WERI-Rb-1 (cell line): ENCODE measurements around the gene ATXN7L3.
A peak's percentile ranks its signal among the peaks of the same experiment; 100 is the strongest.
"Not testable (repeated sequence)": the region's sequence is repeated elsewhere in the genome, so short reads cannot be mapped to it uniquely, and the experiment has no call there.

ENCODE experiments used
- DNase-seq: peaks from one replicate; pipeline ENCODE4 v3.0.0-alpha.2; 2020
- H3K27ac ChIP-seq: fragments of 250-450 bp; sonication (Bioruptor Pico); 2 replicates; pipeline ENCODE4 v1.5.1; 2020; ENCODE audit warnings: mild to moderate bottlenecking, moderate library complexity
- H3K27me3 ChIP-seq: fragments of 250-450 bp; sonication (Bioruptor Pico); 2 replicates; pipeline ENCODE4 v1.5.1; 2021; ENCODE audit warnings: mild to moderate bottlenecking, low read depth, moderate library complexity; ENCODE audit not compliant: insufficient read depth, severe bottlenecking
- H3K36me3 ChIP-seq: fragments of 250-450 bp; sonication (Bioruptor Pico); 2 replicates; pipeline ENCODE4 v1.5.1; 2020; ENCODE audit warnings: mild to moderate bottlenecking, moderate library complexity
- H3K4me3 ChIP-seq: 2 replicates; pipeline ENCODE4 v1.5.1; 2011; ENCODE audit warnings: low read depth, mild to moderate bottlenecking, control low read depth, low read length
- H3K9me3 ChIP-seq: fragments of 250-450 bp; sonication (Bioruptor Pico); 2 replicates; pipeline ENCODE4 v1.5.1; 2021; ENCODE audit warnings: mild to moderate bottlenecking, moderate library complexity; ENCODE audit not compliant: severe bottlenecking
- CTCF ChIP-seq: IDR thresholded peaks from 2 replicates; pipeline ENCODE4 v1.5.1; 2011; ENCODE audit warnings: low read depth, mild to moderate bottlenecking, control low read depth, inconsistent platforms, low read length

The ATXN7L3 gene

DNA sequence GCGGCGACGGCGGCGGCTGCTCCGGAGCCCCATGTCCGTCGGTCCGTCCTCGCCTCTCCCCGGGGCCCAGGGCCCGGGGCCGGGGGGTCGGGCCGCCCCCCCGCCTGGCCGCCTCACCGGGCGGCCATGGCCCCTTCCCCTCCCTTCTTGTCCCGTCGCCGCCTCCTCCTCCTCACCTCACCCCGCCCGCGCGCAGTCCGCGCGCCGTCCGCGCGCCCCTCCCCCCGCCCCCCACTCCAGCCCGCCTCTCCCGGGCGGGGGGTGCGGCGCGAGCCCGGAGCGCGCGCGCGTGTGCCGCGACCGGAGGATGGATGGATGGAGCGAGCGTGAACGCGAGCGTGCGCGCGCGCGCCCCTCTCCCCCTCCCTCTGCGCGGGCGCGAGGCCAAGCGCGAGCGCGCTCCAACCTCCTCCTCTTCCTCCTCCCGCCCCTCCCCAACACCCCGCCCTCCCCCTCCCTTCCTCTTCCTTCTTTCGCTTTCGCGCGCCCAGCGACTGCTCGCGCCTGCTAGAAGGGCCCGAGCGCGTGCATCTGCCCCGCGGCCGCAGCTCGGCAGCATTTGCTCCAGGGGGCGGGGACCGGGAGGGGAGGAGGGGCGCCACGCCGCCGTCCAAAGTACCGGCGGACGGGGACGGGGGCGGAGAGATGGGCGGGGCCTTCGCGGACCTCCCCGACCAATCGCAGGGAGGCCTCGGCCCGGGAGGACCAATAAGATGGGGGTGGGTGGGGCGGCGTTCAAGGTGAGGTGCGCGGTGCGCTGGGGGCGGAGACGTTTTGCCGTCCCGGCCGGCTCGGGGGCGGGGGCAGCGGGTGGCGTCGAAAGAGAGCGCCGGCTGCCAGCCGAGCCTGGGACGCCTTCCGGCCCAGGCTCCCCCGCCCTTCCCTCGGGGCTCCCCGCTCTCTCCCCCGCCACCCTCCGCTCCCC, at the start of gene ATXN7L3:
Gene ATXN7L3, minus strand, starts transcription at position 332 of the 925 bp plus-strand sequence. CDS start 1,814 bp downstream, outside the sequence.
- no peaks in the 10 kb centered on the region for H3K27me3 ChIP-seq
- TF ChIP-seq CTCF: no peak
- peaks cover 31% of the 10 kb centered on the region for H3K36me3 ChIP-seq
- DNase-seq: peak; percentile 100
- peak within 1 kb of the TSS; percentile 93 for H3K27ac ChIP-seq
- H3K9me3 ChIP-seq: no peaks in the 10 kb centered on the region
- peak within 1 kb of the TSS; percentile 87 for H3K4me3 ChIP-seq

DNA sequence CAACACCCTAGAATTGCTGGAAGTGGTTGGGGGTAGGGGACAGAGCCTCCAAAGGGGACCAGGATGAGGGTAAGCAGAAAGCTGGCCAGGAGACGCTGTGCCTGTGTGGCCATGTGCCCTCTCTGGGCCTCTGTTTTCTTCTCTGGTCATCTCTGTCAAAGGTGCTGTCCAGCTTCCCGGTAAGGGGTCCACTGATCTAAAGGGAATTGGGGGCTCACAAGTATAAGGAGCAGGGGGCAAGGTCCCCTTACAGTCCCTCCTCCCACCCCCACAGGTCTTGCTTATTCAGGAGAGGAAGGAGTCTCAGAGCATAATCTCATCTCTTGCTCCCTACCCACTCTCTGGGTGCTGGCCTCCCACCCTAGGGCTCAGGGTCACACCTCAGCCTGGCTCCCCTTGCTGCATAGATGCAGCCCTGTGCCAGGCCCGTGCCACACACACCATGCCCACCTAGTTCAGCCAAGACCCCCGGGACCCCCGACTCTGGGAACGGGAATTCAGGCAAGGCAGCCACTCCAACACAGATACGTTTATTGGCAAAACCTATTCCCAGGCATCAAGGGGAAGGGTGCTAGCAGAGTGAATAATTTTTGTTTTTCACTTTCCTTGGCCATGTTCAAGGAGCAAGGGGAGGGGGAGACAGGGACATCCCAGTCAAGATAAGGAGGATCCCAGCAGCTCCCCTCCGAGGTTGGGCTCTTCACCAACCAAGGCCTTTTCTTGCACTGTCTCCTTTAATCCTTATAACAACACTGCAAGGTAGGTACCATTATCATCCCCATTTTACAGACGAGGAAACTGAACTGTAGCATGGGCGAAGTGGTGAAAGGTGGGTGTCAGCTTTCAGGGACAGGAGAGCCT, 48.4 kb upstream of the ATXN7L3 start:
- no peaks in the 10 kb centered on the region for H3K27me3 ChIP-seq
- TF ChIP-seq CTCF: no peak

DNA sequence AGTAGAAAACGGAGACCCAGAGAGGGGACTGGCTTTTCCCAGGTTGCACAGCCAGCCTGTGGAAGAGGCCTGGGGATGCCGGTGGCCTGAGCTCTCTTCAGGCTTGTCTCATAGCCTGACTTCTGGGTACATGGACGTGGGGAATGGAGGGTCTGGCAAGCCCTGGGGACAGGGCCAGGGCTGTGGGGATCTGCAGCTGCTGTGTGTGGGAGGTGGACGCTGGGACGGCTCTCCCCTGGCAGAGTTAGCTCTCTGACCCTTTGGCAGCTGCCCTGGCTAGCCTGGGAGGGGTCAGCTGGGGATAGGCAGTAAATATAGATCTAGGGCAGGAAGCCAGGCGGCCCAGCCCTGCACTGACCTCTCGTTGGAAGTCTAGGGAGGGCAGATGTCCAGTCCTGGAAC, 47.8 kb upstream of the ATXN7L3 start:
- TF ChIP-seq CTCF: no peak
- DNase-seq: peak; percentile 82
- no peaks in the 10 kb centered on the region for H3K27me3 ChIP-seq
- no peak overlapping the region for H3K4me3 ChIP-seq
- peak overlapping the region; percentile 58 for H3K27ac ChIP-seq
- H3K36me3 ChIP-seq: no peaks in the 10 kb centered on the region
- no peaks in the 10 kb centered on the region for H3K9me3 ChIP-seq

More for the DNA sequence above, 48.4 kb upstream of the ATXN7L3 start:
- Histone ChIP-seq H3K36me3 (no peaks in the 10 kb centered on the region), H3K27ac (peak overlapping the region; percentile 58), H3K4me3 (no peak overlapping the region), H3K9me3 (no peaks in the 10 kb centered on the region)
- no peak for DNase-seq

DNA sequence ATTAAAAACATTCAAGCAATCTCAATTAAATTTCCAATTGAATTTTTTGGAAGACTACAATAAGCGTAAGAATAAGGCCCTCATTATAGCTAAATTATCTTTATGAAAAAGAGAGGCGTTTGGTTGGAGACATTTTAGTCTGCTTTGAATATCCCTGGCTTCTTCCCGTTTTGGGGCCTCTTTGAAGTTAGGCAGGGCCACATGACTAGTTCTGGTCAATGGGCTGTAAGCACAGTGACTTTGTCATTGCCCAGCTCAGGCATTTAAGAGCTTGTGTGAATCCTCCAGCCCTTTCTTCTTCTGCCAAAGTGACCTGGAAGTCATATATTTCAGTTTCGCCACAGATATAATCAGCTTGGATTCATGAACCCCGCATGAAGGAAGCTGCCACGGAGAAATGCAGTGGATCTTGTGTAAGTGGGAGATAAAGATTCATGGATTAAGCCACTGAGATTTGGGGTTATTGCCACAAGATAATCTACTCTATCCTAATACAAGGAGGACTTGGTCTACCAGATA, 41.5 kb upstream of the ATXN7L3 start:
- no peak for TF ChIP-seq CTCF
- H3K4me3 ChIP-seq: no peak overlapping the region
- H3K36me3 ChIP-seq: no peaks in the 10 kb centered on the region
- no peaks in the 10 kb centered on the region for H3K27me3 ChIP-seq
- H3K9me3 ChIP-seq: no peaks in the 10 kb centered on the region
- H3K27ac ChIP-seq: no peak overlapping the region
- DNase-seq: no peak

GRCh38 chr17:44237886-44238285, 38.2 kb upstream of the ATXN7L3 start:
- DNase-seq, H3K36me3 ChIP-seq, H3K4me3 ChIP-seq, H3K9me3 ChIP-seq, H3K27me3 ChIP-seq, H3K27ac ChIP-seq: not testable (repeated sequence)
